Measurements from ENCODE around the gene RAB5A.
"Not testable (repeated sequence)": the region's sequence is repeated elsewhere in the genome, so short reads cannot be mapped to it uniquely, and the experiment has no call there.

Gene RAB5A

GRCh38 chr3:19967812-19968211 lies 20.9 kb downstream of the RAB5A start:
- DNase-seq = no peak
- ATAC-seq = no peak
- no peak overlapping the region for H3K27ac Mint-ChIP-seq
- peaks cover 29% of the 10 kb centered on the region for H3K4me1 Mint-ChIP-seq
- no peak overlapping the region for H3K4me3 Mint-ChIP-seq
- no peaks in the 10 kb centered on the region for H3K27me3 Mint-ChIP-seq
- H3K9me3 Mint-ChIP-seq = no peaks in the 10 kb centered on the region
- peaks cover 16% of the 10 kb centered on the region for H3K36me3 Mint-ChIP-seq (ENCODE audit: low read depth)

GRCh38 chr3:19970327-19970726 lies 23.4 kb downstream of the RAB5A start:
- no peak for ATAC-seq
- no peak overlapping the region for H3K27ac Mint-ChIP-seq
- no peak for DNase-seq
- no peaks in the 10 kb centered on the region for H3K27me3 Mint-ChIP-seq
- H3K9me3 Mint-ChIP-seq = no peaks in the 10 kb centered on the region
- peaks cover 27% of the 10 kb centered on the region for H3K4me1 Mint-ChIP-seq
- peaks cover 24% of the 10 kb centered on the region for H3K36me3 Mint-ChIP-seq (ENCODE audit: low read depth)
- H3K4me3 Mint-ChIP-seq = no peak overlapping the region

GRCh38 chr3:19972054-19972453 lies 25.2 kb downstream of the RAB5A start:
- H3K4me1 Mint-ChIP-seq = peaks cover 21% of the 10 kb centered on the region
- no peak overlapping the region for H3K4me3 Mint-ChIP-seq
- H3K36me3 Mint-ChIP-seq (ENCODE audit: low read depth) = peaks cover 32% of the 10 kb centered on the region
- H3K27ac Mint-ChIP-seq = no peak overlapping the region
- DNase-seq = no peak
- ATAC-seq = no peak
- no peaks in the 10 kb centered on the region for H3K9me3 Mint-ChIP-seq
- H3K27me3 Mint-ChIP-seq = no peaks in the 10 kb centered on the region

GRCh38 chr3:19988904-19989303 lies 42.0 kb downstream of the RAB5A start:
- DNase-seq, H3K27me3 Mint-ChIP-seq, H3K4me3 Mint-ChIP-seq, H3K9me3 Mint-ChIP-seq, H3K4me1 Mint-ChIP-seq, H3K27ac Mint-ChIP-seq, ATAC-seq: not testable (repeated sequence)
- peaks cover 25% of the 10 kb centered on the region for H3K36me3 Mint-ChIP-seq (ENCODE audit: low read depth)

- no peaks in the 10 kb centered on the region for H3K4me1 Mint-ChIP-seq
- DNase-seq (no peak), ATAC-seq (no peak)
- H3K27me3 Mint-ChIP-seq = no peaks in the 10 kb centered on the region
- no peaks in the 10 kb centered on the region for H3K36me3 Mint-ChIP-seq (ENCODE audit: low read depth)
- H3K4me3 Mint-ChIP-seq = no peak overlapping the region
- no peak overlapping the region for H3K27ac Mint-ChIP-seq
- H3K9me3 Mint-ChIP-seq = peaks cover 5% of the 10 kb centered on the region
Observed at GRCh38 chr3:19994796-19995195, 47.9 kb downstream of the RAB5A start.

- Mint-ChIP-seq H3K9me3 (peaks cover 5% of the 10 kb centered on the region), H3K27me3 (no peaks in the 10 kb centered on the region), H3K4me1 (no peaks in the 10 kb centered on the region), H3K36me3 (ENCODE audit: low read depth) (no peaks in the 10 kb centered on the region), H3K4me3 (no peak overlapping the region), H3K27ac (no peak overlapping the region)
- DNase-seq = no peak
- ATAC-seq = no peak
Observed at GRCh38 chr3:19997502-19997901, 50.6 kb downstream of the RAB5A start.

- no peaks in the 10 kb centered on the region for H3K27me3 Mint-ChIP-seq
- H3K27ac Mint-ChIP-seq = no peak overlapping the region
- peaks cover 5% of the 10 kb centered on the region for H3K9me3 Mint-ChIP-seq
Observed at GRCh38 chr3:20001932-20002331, 55.0 kb downstream of the RAB5A start.

GRCh38 chr3:20007960-20008359 lies 61.1 kb downstream of the RAB5A start:
- Mint-ChIP-seq H3K27ac (no peak overlapping the region), H3K36me3 (ENCODE audit: low read depth) (no peaks in the 10 kb centered on the region), H3K4me1 (no peaks in the 10 kb centered on the region), H3K4me3 (no peak overlapping the region), H3K27me3 (no peaks in the 10 kb centered on the region), H3K9me3 (no peaks in the 10 kb centered on the region)
- no peak for DNase-seq
- ATAC-seq = no peak

More at GRCh38 chr3:20001932-20002331, 55.0 kb downstream of the RAB5A start:
- Mint-ChIP-seq H3K36me3 (ENCODE audit: low read depth) (no peaks in the 10 kb centered on the region), H3K4me1 (no peaks in the 10 kb centered on the region), H3K4me3 (no peak overlapping the region)
- DNase-seq (no peak), ATAC-seq (no peak)

- no peaks in the 10 kb centered on the region for H3K36me3 Mint-ChIP-seq (ENCODE audit: low read depth)
- ATAC-seq (no peak), DNase-seq (no peak)
- H3K4me1 Mint-ChIP-seq = no peaks in the 10 kb centered on the region
- H3K4me3 Mint-ChIP-seq = no peak overlapping the region
- no peaks in the 10 kb centered on the region for H3K9me3 Mint-ChIP-seq
- no peak overlapping the region for H3K27ac Mint-ChIP-seq
- no peaks in the 10 kb centered on the region for H3K27me3 Mint-ChIP-seq
Observed at GRCh38 chr3:20008646-20009045, 61.7 kb downstream of the RAB5A start.

GRCh38 chr3:20012164-20012563 lies 65.3 kb downstream of the RAB5A start, which contains the start of gene PP2D1:
PP2D1 (minus strand) TSS chr3:20012264; CDS start chr3:20012072, 192 bp downstream.
- no peak within 1 kb of the TSS for H3K27ac Mint-ChIP-seq
- ATAC-seq = no peak

GRCh38 chr3:20013396-20013795 lies 66.5 kb downstream of the RAB5A start:
- Mint-ChIP-seq H3K27me3 (no peaks in the 10 kb centered on the region), H3K27ac (no peak overlapping the region), H3K9me3 (no peaks in the 10 kb centered on the region), H3K4me3 (no peak overlapping the region), H3K36me3 (ENCODE audit: low read depth) (no peaks in the 10 kb centered on the region), H3K4me1 (no peaks in the 10 kb centered on the region)
- ATAC-seq (no peak), DNase-seq (no peak)

More at GRCh38 chr3:20012164-20012563, 65.3 kb downstream of the RAB5A start, which contains the start of gene PP2D1:
- Mint-ChIP-seq H3K4me3 (no peak within 1 kb of the TSS), H3K27me3 (no peaks in the 10 kb centered on the region), H3K9me3 (no peaks in the 10 kb centered on the region), H3K36me3 (ENCODE audit: low read depth) (no peaks in the 10 kb centered on the region), H3K4me1 (no peaks in the 10 kb centered on the region)
- DNase-seq = no peak

- H3K4me3 Mint-ChIP-seq = no peak overlapping the region
- DNase-seq (no peak), ATAC-seq (no peak)
Observed at GRCh38 chr3:20015525-20015924, 68.6 kb downstream of the RAB5A start.

GRCh38 chr3:20016076-20016475 lies 69.2 kb downstream of the RAB5A start:
- not testable (repeated sequence) for H3K9me3 Mint-ChIP-seq; H3K4me3 Mint-ChIP-seq; H3K36me3 Mint-ChIP-seq (ENCODE audit: low read depth); H3K27me3 Mint-ChIP-seq; H3K4me1 Mint-ChIP-seq; DNase-seq; H3K27ac Mint-ChIP-seq; ATAC-seq

More at GRCh38 chr3:20015525-20015924, 68.6 kb downstream of the RAB5A start:
- Mint-ChIP-seq H3K9me3 (no peaks in the 10 kb centered on the region), H3K27ac (no peak overlapping the region), H3K36me3 (ENCODE audit: low read depth) (no peaks in the 10 kb centered on the region), H3K4me1 (no peaks in the 10 kb centered on the region), H3K27me3 (no peaks in the 10 kb centered on the region)

- H3K9me3 Mint-ChIP-seq = no peaks in the 10 kb centered on the region
- no peak for DNase-seq
- no peak for ATAC-seq
- no peaks in the 10 kb centered on the region for H3K36me3 Mint-ChIP-seq (ENCODE audit: low read depth)
- no peak overlapping the region for H3K4me3 Mint-ChIP-seq
- H3K27me3 Mint-ChIP-seq = no peaks in the 10 kb centered on the region
- H3K4me1 Mint-ChIP-seq = no peaks in the 10 kb centered on the region
- no peak overlapping the region for H3K27ac Mint-ChIP-seq
Observed at GRCh38 chr3:20022954-20023622, 76.2 kb downstream of the RAB5A start.

GRCh38 chr3:20023623-20024405 lies 76.9 kb downstream of the RAB5A start:
- Mint-ChIP-seq H3K27ac (no peak overlapping the region), H3K4me1 (no peaks in the 10 kb centered on the region), H3K36me3 (ENCODE audit: low read depth) (no peaks in the 10 kb centered on the region), H3K27me3 (no peaks in the 10 kb centered on the region), H3K9me3 (no peaks in the 10 kb centered on the region), H3K4me3 (no peak overlapping the region)
- ATAC-seq (no peak), DNase-seq (no peak)
